Measurements from ENCODE around the gene CBLB.
"Not testable (repeated sequence)": the region's sequence is repeated elsewhere in the genome, so short reads cannot be mapped to it uniquely, and the experiment has no call there.

Gene CBLB

GRCh38 chr3:105763659-105764036 lies 105.2 kb downstream of the CBLB start:
- no peaks in the 10 kb centered on the region for H3K27me3 ChIP-seq (ENCODE audit: insufficient read depth, low read length)
- no peak overlapping the region for H4K12ac ChIP-seq (ENCODE audit: low read depth, low read length)
- peaks cover 11% of the 10 kb centered on the region for H3K9me3 ChIP-seq (ENCODE audit: insufficient read depth, low read depth, low read length)
- H4K8ac ChIP-seq (ENCODE audit: low read depth, low read length) = no peak overlapping the region
- H3K4me1 ChIP-seq (ENCODE audit: control insufficient read depth in 1 of 2, insufficient read depth in 2 of 2, low read length in 2 of 2) = peaks cover 0 to 4% of the 10 kb centered on the region in 2 experiments
- DNase-seq = no peak
- H3K27ac ChIP-seq (ENCODE audit: low read depth, low read length) = no peak overlapping the region
- no peak overlapping the region for H2BK5ac ChIP-seq (ENCODE audit: low read depth, low read length, poor library complexity)
- no peak overlapping the region for H3K4me3 ChIP-seq (ENCODE audit: low read depth, low read length)
- no peak overlapping the region for H3K4ac ChIP-seq (ENCODE audit: low read depth, low read length)
- H3K79me2 ChIP-seq (ENCODE audit: control insufficient read depth, insufficient read depth, low read length, poor library complexity) = no peaks in the 10 kb centered on the region
- H2BK12ac ChIP-seq (ENCODE audit: low read length) = no peak overlapping the region
- no peak overlapping the region for H2AFZ ChIP-seq (ENCODE audit: insufficient read depth, low read length, poor library complexity)
- no peak overlapping the region for H2AK5ac ChIP-seq (ENCODE audit: low read length)
- no peak overlapping the region for H2BK120ac ChIP-seq (ENCODE audit: insufficient read depth, low read length, poor library complexity)
- no peak overlapping the region for H4K91ac ChIP-seq (ENCODE audit: low read depth, low read length)
- H3K23ac ChIP-seq (ENCODE audit: low read length) = no peak overlapping the region
- no peak overlapping the region for H3K18ac ChIP-seq (ENCODE audit: low read length)
- no peak overlapping the region for H3K14ac ChIP-seq (ENCODE audit: low read length)
- no peak overlapping the region for H3K4me2 ChIP-seq (ENCODE audit: low read length)
- peaks cover 8 to 16% of the 10 kb centered on the region in 2 experiments for H3K36me3 ChIP-seq (ENCODE audit: control insufficient read depth in 1 of 2, insufficient read depth in 2 of 2, low read length in 2 of 2)
- H3K9ac ChIP-seq (ENCODE audit: low read length) = no peak overlapping the region
- no peaks in the 10 kb centered on the region for H3K79me1 ChIP-seq (ENCODE audit: low read length)

GRCh38 chr3:105762749-105763658 lies 105.8 kb downstream of the CBLB start:
- no peak overlapping the region for H2BK120ac ChIP-seq (ENCODE audit: insufficient read depth, low read length, poor library complexity)
- H3K36me3 ChIP-seq (ENCODE audit: control insufficient read depth in 1 of 2, insufficient read depth in 2 of 2, low read length in 2 of 2) = peaks cover 11 to 20% of the 10 kb centered on the region in 2 experiments
- H4K91ac ChIP-seq (ENCODE audit: low read depth, low read length) = no peak overlapping the region
- H3K14ac ChIP-seq (ENCODE audit: low read length) = no peak overlapping the region
- H2BK5ac ChIP-seq (ENCODE audit: low read depth, low read length, poor library complexity) = no peak overlapping the region
- peak overlapping the region; percentile 38 for H3K18ac ChIP-seq (ENCODE audit: low read length)
- H3K27ac ChIP-seq (ENCODE audit: low read depth, low read length) = no peak overlapping the region
- DNase-seq = no peak
- no peaks in the 10 kb centered on the region for H3K79me1 ChIP-seq (ENCODE audit: low read length)
- peaks cover 0 to 4% of the 10 kb centered on the region in 2 experiments for H3K4me1 ChIP-seq (ENCODE audit: control insufficient read depth in 1 of 2, insufficient read depth in 2 of 2, low read length in 2 of 2)
- no peak overlapping the region for H4K8ac ChIP-seq (ENCODE audit: low read depth, low read length)
- H3K9me3 ChIP-seq (ENCODE audit: insufficient read depth, low read depth, low read length) = peaks cover 11% of the 10 kb centered on the region
- WGBS (ENCODE audit: extremely low coverage, insufficient coverage, insufficient read length) = no CpG with 5 or more reads among the region's 13 CpGs
- H2AFZ ChIP-seq (ENCODE audit: insufficient read depth, low read length, poor library complexity) = no peak overlapping the region
- H3K9ac ChIP-seq (ENCODE audit: low read length) = no peak overlapping the region
- H2AK5ac ChIP-seq (ENCODE audit: low read length) = no peak overlapping the region
- no peaks in the 10 kb centered on the region for H3K79me2 ChIP-seq (ENCODE audit: control insufficient read depth, insufficient read depth, low read length, poor library complexity)
- no peak overlapping the region for H2BK12ac ChIP-seq (ENCODE audit: low read length)
- no peaks in the 10 kb centered on the region for H3K27me3 ChIP-seq (ENCODE audit: insufficient read depth, low read length)
- no peak overlapping the region for H3K4ac ChIP-seq (ENCODE audit: low read depth, low read length)
- no peak overlapping the region for H3K4me2 ChIP-seq (ENCODE audit: low read length)
- H4K12ac ChIP-seq (ENCODE audit: low read depth, low read length) = no peak overlapping the region
- no peak overlapping the region for H3K23ac ChIP-seq (ENCODE audit: low read length)
- no peak overlapping the region for H3K4me3 ChIP-seq (ENCODE audit: low read depth, low read length)

GRCh38 chr3:105762214-105762613 lies 106.6 kb downstream of the CBLB start:
- Histone ChIP-seq H3K36me3 (ENCODE audit: control insufficient read depth in 1 of 2, insufficient read depth in 2 of 2, low read length in 2 of 2) (peaks cover 11 to 20% of the 10 kb centered on the region in 2 experiments), H3K9me3 (ENCODE audit: insufficient read depth, low read depth, low read length) (peaks cover 11% of the 10 kb centered on the region)
- DNase-seq; H4K12ac ChIP-seq (ENCODE audit: low read depth, low read length); H2BK120ac ChIP-seq (ENCODE audit: insufficient read depth, low read length, poor library complexity); H3K18ac ChIP-seq (ENCODE audit: low read length); H3K4me2 ChIP-seq (ENCODE audit: low read length); H3K4ac ChIP-seq (ENCODE audit: low read depth, low read length); H4K8ac ChIP-seq (ENCODE audit: low read depth, low read length); H3K27ac ChIP-seq (ENCODE audit: low read depth, low read length); H2BK12ac ChIP-seq (ENCODE audit: low read length); H2BK5ac ChIP-seq (ENCODE audit: low read depth, low read length, poor library complexity); H3K4me1 ChIP-seq (ENCODE audit: control insufficient read depth in 1 of 2, insufficient read depth in 2 of 2, low read length in 2 of 2); H3K4me3 ChIP-seq (ENCODE audit: low read depth, low read length); H2AK5ac ChIP-seq (ENCODE audit: low read length); H3K79me1 ChIP-seq (ENCODE audit: low read length); H3K27me3 ChIP-seq (ENCODE audit: insufficient read depth, low read length); H3K9ac ChIP-seq (ENCODE audit: low read length); H3K79me2 ChIP-seq (ENCODE audit: control insufficient read depth, insufficient read depth, low read length, poor library complexity); H2AFZ ChIP-seq (ENCODE audit: insufficient read depth, low read length, poor library complexity); H4K91ac ChIP-seq (ENCODE audit: low read depth, low read length); H3K23ac ChIP-seq (ENCODE audit: low read length); H3K14ac ChIP-seq (ENCODE audit: low read length): not testable (repeated sequence)
- WGBS (ENCODE audit: extremely low coverage, insufficient coverage, insufficient read length) = no CpG with 5 or more reads among the region's 1 CpG

GRCh38 chr3:105759442-105760078 lies 109.3 kb downstream of the CBLB start:
- Histone ChIP-seq H3K79me2 (ENCODE audit: control insufficient read depth, insufficient read depth, low read length, poor library complexity) (no peaks in the 10 kb centered on the region), H4K12ac (ENCODE audit: low read depth, low read length) (no peak overlapping the region), H4K91ac (ENCODE audit: low read depth, low read length) (no peak overlapping the region), H2BK12ac (ENCODE audit: low read length) (no peak overlapping the region), H3K9ac (ENCODE audit: low read length) (no peak overlapping the region), H3K23ac (ENCODE audit: low read length) (no peak overlapping the region), H3K27me3 (ENCODE audit: insufficient read depth, low read length) (no peaks in the 10 kb centered on the region), H3K14ac (ENCODE audit: low read length) (no peak overlapping the region), H3K36me3 (ENCODE audit: control insufficient read depth in 1 of 2, insufficient read depth in 2 of 2, low read length in 2 of 2) (peaks cover 14 to 22% of the 10 kb centered on the region in 2 experiments), H3K4me1 (ENCODE audit: control insufficient read depth in 1 of 2, insufficient read depth in 2 of 2, low read length in 2 of 2) (peaks cover 0 to 4% of the 10 kb centered on the region in 2 experiments), H2BK5ac (ENCODE audit: low read depth, low read length, poor library complexity) (no peak overlapping the region), H3K4ac (ENCODE audit: low read depth, low read length) (no peak overlapping the region), H4K8ac (ENCODE audit: low read depth, low read length) (no peak overlapping the region), H3K9me3 (ENCODE audit: insufficient read depth, low read depth, low read length) (peaks cover 11% of the 10 kb centered on the region), H2BK120ac (ENCODE audit: insufficient read depth, low read length, poor library complexity) (no peak overlapping the region), H3K18ac (ENCODE audit: low read length) (no peak overlapping the region), H3K4me2 (ENCODE audit: low read length) (no peak overlapping the region), H3K79me1 (ENCODE audit: low read length) (no peaks in the 10 kb centered on the region), H3K4me3 (ENCODE audit: low read depth, low read length) (peak overlapping the region; percentile 25), H2AFZ (ENCODE audit: insufficient read depth, low read length, poor library complexity) (no peak overlapping the region), H2AK5ac (ENCODE audit: low read length) (no peak overlapping the region), H3K27ac (ENCODE audit: low read depth, low read length) (no peak overlapping the region)
- no peak for DNase-seq
- WGBS (ENCODE audit: extremely low coverage, insufficient coverage, insufficient read length) = no CpG with 5 or more reads among the region's 6 CpGs

Measured in trophoblast cell (in vitro differentiated cells and primary cell).